ENCODE measurements around the gene ANLN.

Gene ANLN

GRCh38 chr7:36456138-36456537 lies 66.5 kb downstream of the ANLN start:
- TF ChIP-seq POLR2AphosphoS5 (IDR thresholded peaks at IDR 0.05; ENCODE audit: low read depth, low read length) (0 out of 2 replicates have a peak, but pooled peaks have one; percentile 39), FOXP2 (optimal IDR thresholded peaks at IDR 0.05; ENCODE audit: borderline replicate concordance, extremely low read depth, extremely low read length, insufficient read depth) (no peak)

- TF ChIP-seq TAF1 (IDR thresholded peaks at IDR 0.05; ENCODE audit: borderline replicate concordance, insufficient read depth, low read length) (no peak), SIN3A (IDR thresholded peaks at IDR 0.05; ENCODE audit: borderline replicate concordance, insufficient read depth, low read length) (no peak), REST (IDR thresholded peaks at IDR 0.05; ENCODE audit: insufficient read depth in 1 of 2, low read depth in 2 of 2, low read length in 2 of 2) (no peak), FOXP2 (optimal IDR thresholded peaks at IDR 0.05; ENCODE audit: borderline replicate concordance, extremely low read depth, extremely low read length, insufficient read depth) (no peak), POLR2AphosphoS5 (IDR thresholded peaks at IDR 0.05; ENCODE audit: low read depth, low read length) (no peak)
Measured at GRCh38 chr7:36456548-36456947, 66.9 kb downstream of the ANLN start.

- TF ChIP-seq SIN3A (IDR thresholded peaks at IDR 0.05; ENCODE audit: borderline replicate concordance, insufficient read depth, low read length) (no peak), REST (IDR thresholded peaks at IDR 0.05; ENCODE audit: insufficient read depth in 1 of 2, low read depth in 2 of 2, low read length in 2 of 2) (no peak), POLR2AphosphoS5 (IDR thresholded peaks at IDR 0.05; ENCODE audit: low read depth, low read length) (no peak), FOXP2 (optimal IDR thresholded peaks at IDR 0.05; ENCODE audit: borderline replicate concordance, extremely low read depth, extremely low read length, insufficient read depth) (no peak), TAF1 (IDR thresholded peaks at IDR 0.05; ENCODE audit: borderline replicate concordance, insufficient read depth, low read length) (no peak)
Measured at GRCh38 chr7:36459236-36459960, 69.7 kb downstream of the ANLN start.

- TF ChIP-seq SIN3A (IDR thresholded peaks at IDR 0.05; ENCODE audit: borderline replicate concordance, insufficient read depth, low read length) (no peak), FOXP2 (optimal IDR thresholded peaks at IDR 0.05; ENCODE audit: borderline replicate concordance, extremely low read depth, extremely low read length, insufficient read depth) (no peak), POLR2AphosphoS5 (IDR thresholded peaks at IDR 0.05; ENCODE audit: low read depth, low read length) (no peak), TAF1 (IDR thresholded peaks at IDR 0.05; ENCODE audit: borderline replicate concordance, insufficient read depth, low read length) (no peak), REST (IDR thresholded peaks at IDR 0.05; ENCODE audit: insufficient read depth in 1 of 2, low read depth in 2 of 2, low read length in 2 of 2) (no peak)
Measured at GRCh38 chr7:36460811-36461429, 71.3 kb downstream of the ANLN start.

- TF ChIP-seq FOXP2 (optimal IDR thresholded peaks at IDR 0.05; ENCODE audit: borderline replicate concordance, extremely low read depth, extremely low read length, insufficient read depth): no peak
- no peak for TF ChIP-seq SIN3A (IDR thresholded peaks at IDR 0.05; ENCODE audit: borderline replicate concordance, insufficient read depth, low read length)
- no peak for TF ChIP-seq TAF1 (IDR thresholded peaks at IDR 0.05; ENCODE audit: borderline replicate concordance, insufficient read depth, low read length)
- TF ChIP-seq POLR2AphosphoS5 (IDR thresholded peaks at IDR 0.05; ENCODE audit: low read depth, low read length): no peak
- TF ChIP-seq REST (IDR thresholded peaks at IDR 0.05; ENCODE audit: insufficient read depth in 1 of 2, low read depth in 2 of 2, low read length in 2 of 2): no peak
Measured at GRCh38 chr7:36462551-36463137, 73.0 kb downstream of the ANLN start.
